GM12878 (cell line): ENCODE measurements around the gene THRA. TPM values are rescaled to one million over a fixed set of nuclear protein-coding genes. Genes with fewer than 3 reads are reported as not detected.
A peak's percentile ranks its signal among the peaks of the same experiment; 100 is the strongest.

Source experiments
- BHLHE40 ChIP-seq, 2 experiments: fragments of 450-650 bp in 1 of 2; IDR thresholded peaks; 2 replicates each; pipeline ENCODE4 v1.6.1; 2011 to 2017; ENCODE audit warnings: low read depth in 2 of 2, borderline replicate concordance in 1 of 2, improper control_type of control experiment in 1 of 2, low read length in 1 of 2, mild to moderate bottlenecking in 1 of 2
- CBX5 ChIP-seq: sonication (generic); IDR thresholded peaks from 2 replicates; pipeline ENCODE4 v1.6.1; 2016; ENCODE audit warnings: low read depth, moderate library complexity, mild to moderate bottlenecking, inconsistent platforms
- E4F1 ChIP-seq: fragments of 450-650 bp; IDR thresholded peaks from 2 replicates; pipeline ENCODE4 v1.6.1; 2018; ENCODE audit warnings: borderline replicate concordance, mild to moderate bottlenecking; ENCODE audit not compliant: partially characterized antibody
- EZH2 ChIP-seq: IDR thresholded peaks from 2 replicates; pipeline ENCODE4 v1.6.1; 2012; ENCODE audit warnings: low read depth, mild to moderate bottlenecking, control low read depth, inconsistent platforms, low read length, borderline replicate concordance; ENCODE audit not compliant: control insufficient read depth
- FOS ChIP-seq: IDR thresholded peaks from 3 replicates; pipeline ENCODE4 v1.6.1; 2011; ENCODE audit warnings: borderline replicate concordance; ENCODE audit not compliant: insufficient read length; ENCODE audit errors: extremely low read depth
- IKZF2 ChIP-seq, 2 experiments: fragments of 450-650 bp; IDR thresholded peaks; 2 replicates each; pipeline ENCODE4 v1.6.1; 2017; ENCODE audit warnings: mild to moderate bottlenecking in 2 of 2, moderate library complexity in 2 of 2
- JUND ChIP-seq: IDR thresholded peaks from 2 replicates; pipeline ENCODE4 v1.6.1; 2012; ENCODE audit warnings: low read depth, mild to moderate bottlenecking, low read length, improper control_type of control experiment, moderate library complexity
- KAT2A ChIP-seq: conservative IDR thresholded peaks from 2 replicates; pipeline ENCODE4 v1.6.1; 2011; ENCODE audit warnings: low read depth, low read length; ENCODE audit not compliant: control insufficient read depth
- NFYB ChIP-seq: IDR thresholded peaks from 2 replicates; pipeline ENCODE4 v1.6.1; 2011; ENCODE audit warnings: low read depth, mild to moderate bottlenecking, low read length, improper control_type of control experiment, moderate library complexity; ENCODE audit not compliant: insufficient read depth
- NR2C2 ChIP-seq: IDR thresholded peaks from 2 replicates; pipeline ENCODE4 v1.6.1; 2011; ENCODE audit warnings: borderline replicate concordance, low read depth; ENCODE audit not compliant: control insufficient read depth, insufficient read length
- POLR2AphosphoS5 ChIP-seq: IDR thresholded peaks from 2 replicates; pipeline ENCODE4 v1.6.1; 2011; ENCODE audit warnings: mild to moderate bottlenecking, low read length, inconsistent platforms
- SIX5 ChIP-seq: IDR thresholded peaks from 2 replicates; pipeline ENCODE4 v1.6.1; 2011; ENCODE audit warnings: mild to moderate bottlenecking, low read depth, low read length, moderate library complexity; ENCODE audit not compliant: severe bottlenecking
- SMAD5 ChIP-seq: IDR thresholded peaks from 2 replicates; pipeline ENCODE4 v1.6.1; 2016; ENCODE audit warnings: antibody characterized with exemption, low read depth
- STAT1 ChIP-seq: fragments of 450-650 bp; conservative IDR thresholded peaks from 2 replicates; pipeline ENCODE4 v1.6.1; 2014; ENCODE audit warnings: antibody characterized with exemption, mild to moderate bottlenecking
- STAT3 ChIP-seq: IDR thresholded peaks from 2 replicates; pipeline ENCODE4 v1.6.1; 2011; ENCODE audit warnings: low read depth, low read length, improper control_type of control experiment
- TCF7 ChIP-seq: IDR thresholded peaks from 2 replicates; pipeline ENCODE4 v1.6.1; 2014; ENCODE audit warnings: antibody characterized with exemption, borderline replicate concordance
- YBX1 ChIP-seq: fragments of 450-650 bp; IDR thresholded peaks from 2 replicates; pipeline ENCODE4 v1.6.1; 2016; ENCODE audit warnings: antibody characterized with exemption
- ZBTB11 ChIP-seq: fragments of 450-650 bp; formaldehyde crosslinking; IDR thresholded peaks from 2 replicates; pipeline ENCODE4 v1.5.0; 2022; ENCODE audit warnings: mild to moderate bottlenecking, missing genetic modification characterization
- ZBTB40 ChIP-seq: fragments of 450-650 bp; IDR thresholded peaks from 2 replicates; pipeline ENCODE4 v1.6.1; 2016; ENCODE audit warnings: mild to moderate bottlenecking, moderate library complexity, borderline replicate concordance
- ZNF622 ChIP-seq: fragments of 450-650 bp; IDR thresholded peaks from 2 replicates; pipeline ENCODE4 v1.6.1; 2017; ENCODE audit warnings: mild to moderate bottlenecking, inconsistent platforms
- polyA plus RNA-seq, 11 experiments: library from polyadenylated mRNA; depleted of rRNA in 4 of 11; unstranded in 6 of 11; stranded (reverse) in 5 of 11; fragments of >200 nt; fragmentation: Nextera tagmentation in 4 of 11; fragmentation: Illumina TruSeq in 1 of 11; extraction: Ambion mirVana in 4 of 11; extraction: Trizol in 1 of 11; gene quantifications; 1 replicate in 1 of 11; 2 replicates in 10 of 11; pipeline versions ENCODE4 v1.2.1 to v1.2.3, GENCODE V29; 2011 to 2016; ENCODE audit warnings: inconsistent platforms in 2 of 11, missing spikeins in 2 of 11, low read depth in 1 of 11
- total RNA-seq, 4 experiments: library from RNA; depleted of rRNA in 3 of 4; stranded (reverse); fragments of >200 nt in 3 of 4; fragmentation: Illumina TruSeq in 1 of 4; extraction: Trizol in 1 of 4; gene quantifications; 2 replicates each; pipeline versions ENCODE4 v1.2.1 to v1.2.3, GENCODE V29; 2013 to 2021

Gene THRA
- total and polyA plus RNA-seq, 10 of the 15 experiments (the other 5 are each of a cell fraction or from before 2014, with no cell fraction given) = 0.03 to 2.0 (median 0.64) TPM

GRCh38 chr17:40098846-40099618 lies 36.3 kb downstream of the THRA start (continued):
- no peak for TF ChIP-seq POLR2AphosphoS5
- TF ChIP-seq ZNF622 = no peak
- no peak for TF ChIP-seq STAT1
- no peak for TF ChIP-seq NR2C2
- TF ChIP-seq ZBTB11 = no peak
- TF ChIP-seq CBX5 = no peak
- no peak for TF ChIP-seq SIX5
- TF ChIP-seq E4F1 = no peak
- TF ChIP-seq ZBTB40 = no peak
- no peak for TF ChIP-seq TCF7
- peak in 1 of 2 experiments; percentile 53; a peak in 3 of 4 replicates for TF ChIP-seq IKZF2 (IDR thresholded peaks at IDR 0.05)
- no peak for TF ChIP-seq EZH2
- TF ChIP-seq YBX1 = no peak
- no peak for TF ChIP-seq KAT2A
- TF ChIP-seq JUND = 0 out of 2 replicates have a peak, but pooled peaks have one; percentile 23
- TF ChIP-seq SMAD5 = no peak
- TF ChIP-seq NFYB = peak; percentile 71
- no peak for TF ChIP-seq FOS
- TF ChIP-seq BHLHE40 (IDR thresholded peaks at IDR 0.05; ENCODE audit: borderline replicate concordance in 1 of 2, low read depth in 2 of 2, low read length in 1 of 2) = peak; percentile 98
- no peak for TF ChIP-seq STAT3
